H1 (cell line): ENCODE results near the gene TNN. TPM values are rescaled to one million over a fixed set of nuclear protein-coding genes. Genes with fewer than 3 reads are reported as not detected.
A peak's percentile ranks its signal among the peaks of the same experiment; 100 is the strongest.

Source experiments
- CTCF ChIA-PET: fragments of 300-600 bp; sonication (Branson Sonifier 250); formaldehyde crosslinking; loops from one replicate; lab custom pipeline; 2021; ENCODE audit not compliant: partially characterized antibody; lab: Charles Lee
- POLR2A ChIA-PET: fragments of 300-600 bp; sonication (Branson Sonifier 250); formaldehyde crosslinking; loops from one replicate; lab custom pipeline; 2021; ENCODE audit warnings: inconsistent platforms; ENCODE audit not compliant: partially characterized antibody; lab: Charles Lee
- DNase-seq, 2 experiments: peaks; one replicate each; pipeline versions ENCODE4 v3.0.0 to v3.0.0-alpha.2; 2010 to 2022; ENCODE audit warnings: low spot score in 2 of 2, low read depth in 1 of 2, mixed read lengths in 1 of 2
- FAIRE-seq: peaks from 2 replicates; lab custom pipeline; 2011; peaks lifted over from hg19 to GRCh38; lab: Jason Lieb, UNC
- H2AFZ ChIP-seq: 2 replicates; pipeline ENCODE4 v1.8.1; 2012; ENCODE audit warnings: low read length, inconsistent platforms
- H2AK5ac ChIP-seq: 2 replicates; pipeline ENCODE4 v1.6.1; 2013; ENCODE audit warnings: low read depth, low read length
- H2BK120ac ChIP-seq: replicated peaks from 2 replicates; pipeline ENCODE3; 2013; ENCODE audit warnings: low read depth, low read length, inconsistent platforms
- H2BK12ac ChIP-seq: 2 replicates; pipeline ENCODE4 v1.6.1; 2013; ENCODE audit warnings: low read depth, low read length
- H2BK15ac ChIP-seq: 2 replicates; pipeline ENCODE4 v1.6.1; 2013; ENCODE audit warnings: low read length
- H2BK20ac ChIP-seq: 2 replicates; pipeline ENCODE4 v1.6.1; 2013; ENCODE audit warnings: low read length
- H2BK5ac ChIP-seq: 2 replicates; pipeline ENCODE4 v1.6.1; 2013; ENCODE audit warnings: low read depth, low read length
- H3K14ac ChIP-seq: 2 replicates; pipeline ENCODE4 v1.6.1; 2013; ENCODE audit warnings: inconsistent platforms; ENCODE audit not compliant: insufficient read length
- H3K18ac ChIP-seq: 2 replicates; pipeline ENCODE4 v1.6.1; 2013; ENCODE audit warnings: low read length; ENCODE audit errors: extremely low read depth
- H3K23ac ChIP-seq: 2 replicates; pipeline ENCODE4 v1.6.1; 2013; ENCODE audit warnings: inconsistent platforms; ENCODE audit not compliant: insufficient read length
- H3K23me2 ChIP-seq: 2 replicates; pipeline ENCODE4 v1.6.1; 2013; ENCODE audit warnings: low read depth, low read length
- H3K27ac ChIP-seq: 2 replicates; pipeline ENCODE4 v1.6.1; 2011; ENCODE audit warnings: low read depth, low read length, inconsistent platforms
- H3K27me3 ChIP-seq, 4 experiments: replicated peaks in 1 of 4; 1 replicate in 1 of 4; 2 replicates in 3 of 4; pipeline versions ENCODE4 v1.6.1 to v1.8.1; 2011 to 2013; ENCODE audit warnings: low read length in 3 of 4, mild to moderate bottlenecking in 3 of 4, inconsistent platforms in 2 of 4, mixed read lengths in 2 of 4, moderate library complexity in 1 of 4; ENCODE audit not compliant: control insufficient read depth in 3 of 4, insufficient read depth in 3 of 4; ENCODE audit errors: extremely low read depth in 1 of 4
- H3K36me3 ChIP-seq, 4 experiments: 2 replicates each; pipeline versions ENCODE4 v1.6.1 to v1.8.1; 2011 to 2013; ENCODE audit warnings: mild to moderate bottlenecking in 4 of 4, low read length in 3 of 4, moderate library complexity in 2 of 4, control low read depth in 1 of 4, inconsistent platforms in 1 of 4; ENCODE audit not compliant: insufficient read depth in 4 of 4, control insufficient read depth in 2 of 4
- H3K4ac ChIP-seq: replicated peaks from 2 replicates; pipeline ENCODE3; 2013; ENCODE audit warnings: low read length, low read depth, mixed read lengths, inconsistent platforms; ENCODE audit not compliant: insufficient read length
- H3K4me1 ChIP-seq, 4 experiments: replicated peaks in 1 of 4; 1 replicate in 1 of 4; 2 replicates in 3 of 4; pipeline versions ENCODE4 v1.6.1 to v1.8.1; 2011 to 2013; ENCODE audit warnings: low read length in 3 of 4, inconsistent platforms in 2 of 4, mixed read lengths in 1 of 4; ENCODE audit not compliant: insufficient read depth in 4 of 4, control insufficient read depth in 3 of 4
- H3K4me2 ChIP-seq, 2 experiments: 2 replicates each; pipeline versions ENCODE4 v1.6.1 to v1.8.1; 2011 to 2013; ENCODE audit warnings: low read depth in 2 of 2, low read length in 2 of 2, control low read depth in 1 of 2, inconsistent platforms in 1 of 2, mild to moderate bottlenecking in 1 of 2; ENCODE audit not compliant: insufficient read depth in 1 of 2
- H3K4me3 ChIP-seq, 4 experiments: fragments of 200-600, 300-600 bp in 1 of 4; sonication (generic), shearing (Covaris generic), sonication (Bioruptor Twin) in 1 of 4; 2 replicates each; pipeline versions ENCODE4 v1.5.1 to v1.8.1; 2011 to 2016; ENCODE audit warnings: low read length in 4 of 4, low read depth in 3 of 4, control low read depth in 2 of 4, inconsistent platforms in 2 of 4, mild to moderate bottlenecking in 2 of 4, mixed read lengths in 1 of 4, moderate library complexity in 1 of 4; ENCODE audit not compliant: insufficient read depth in 2 of 4; ENCODE audit errors: extremely low read depth in 1 of 4
- H3K56ac ChIP-seq: replicated peaks from 2 replicates; pipeline ENCODE3; 2013; ENCODE audit warnings: low read depth, mild to moderate bottlenecking, mixed read lengths, low read length, inconsistent platforms; ENCODE audit not compliant: insufficient read length
- H3K79me1 ChIP-seq: 2 replicates; pipeline ENCODE4 v1.6.1; 2013; ENCODE audit warnings: low read depth, low read length, control low read depth
- H3K79me2 ChIP-seq, 2 experiments: 2 replicates each; pipeline versions ENCODE4 v1.6.1 to v1.8.1; 2012 to 2013; ENCODE audit warnings: low read length in 2 of 2, mild to moderate bottlenecking in 2 of 2, inconsistent platforms in 1 of 2; ENCODE audit not compliant: insufficient read depth in 2 of 2, control insufficient read depth in 1 of 2
- H3K9ac ChIP-seq, 4 experiments: replicated peaks in 1 of 4; 1 replicate in 1 of 4; 2 replicates in 3 of 4; pipeline versions ENCODE4 v1.6.1 to v1.8.1; 2011 to 2013; ENCODE audit warnings: low read depth in 3 of 4, low read length in 3 of 4, control low read depth in 2 of 4, mild to moderate bottlenecking in 2 of 4, moderate library complexity in 2 of 4, inconsistent platforms in 1 of 4; ENCODE audit errors: extremely low read depth in 1 of 4
- H3K9me3 ChIP-seq, 2 experiments: 2 replicates each; pipeline versions ENCODE4 v1.6.1 to v1.8.1; 2012 to 2013; ENCODE audit warnings: mild to moderate bottlenecking in 2 of 2, moderate library complexity in 2 of 2, control low read depth in 1 of 2, inconsistent platforms in 1 of 2, low read depth in 1 of 2, low read length in 1 of 2, mixed read lengths in 1 of 2; ENCODE audit not compliant: insufficient read depth in 2 of 2
- H4K20me1 ChIP-seq, 2 experiments: replicated peaks in 1 of 2; 2 replicates each; pipeline versions ENCODE3 to v1.8.1; 2011 to 2013; ENCODE audit warnings: inconsistent platforms in 2 of 2, low read length in 2 of 2, mild to moderate bottlenecking in 1 of 2; ENCODE audit not compliant: insufficient read depth in 2 of 2, control insufficient read depth in 1 of 2
- H4K5ac ChIP-seq: 2 replicates; pipeline ENCODE4 v1.6.1; 2013; ENCODE audit warnings: low read length, low read depth, mixed read lengths, inconsistent platforms; ENCODE audit not compliant: insufficient read length
- H4K8ac ChIP-seq: 2 replicates; pipeline ENCODE4 v1.8.0; 2013; ENCODE audit warnings: mild to moderate bottlenecking, moderate library complexity, low read length, inconsistent platforms; ENCODE audit not compliant: insufficient read depth; ENCODE audit errors: extremely low read depth
- H4K91ac ChIP-seq: replicated peaks from 2 replicates; pipeline ENCODE3; 2013; ENCODE audit warnings: low read length, mixed read lengths, inconsistent platforms; ENCODE audit not compliant: insufficient read length
- CHD1 ChIP-seq: IDR thresholded peaks from 2 replicates; pipeline ENCODE4 v1.6.1; 2012; ENCODE audit warnings: low read depth, low read length, improper control_type of control experiment
- HDAC2 ChIP-seq, 2 experiments: fragments of 300-600 bp in 1 of 2; sonication (generic) in 1 of 2; IDR thresholded peaks; 2 replicates each; pipeline ENCODE4 v1.6.1; 2011 to 2012; ENCODE audit warnings: low read depth in 2 of 2, low read length in 2 of 2, mild to moderate bottlenecking in 2 of 2, moderate library complexity in 2 of 2, borderline replicate concordance in 1 of 2, inconsistent platforms in 1 of 2
- PHF8 ChIP-seq: fragments of 200-600 bp; sonication (generic); conservative IDR thresholded peaks from 2 replicates; pipeline ENCODE4 v1.7.1; 2012; ENCODE audit warnings: low read depth, mild to moderate bottlenecking, inconsistent platforms, low read length, moderate library complexity
- RFX5 ChIP-seq: IDR thresholded peaks from 2 replicates; pipeline ENCODE4 v1.6.1; 2011; ENCODE audit warnings: low read depth, low read length, improper control_type of control experiment, borderline replicate concordance
- SIRT6 ChIP-seq: IDR thresholded peaks from one replicate; pipeline ENCODE4 v1.7.1; 2012; ENCODE audit warnings: low read length, inconsistent platforms
- WGBS, 2 experiments: shearing (Covaris generic) in 1 of 2; methylation state at CpG; one replicate each; pipeline versions ENCODE4 v1.1.6 to v1.1.7; 2013 to 2015; ENCODE audit warnings: low lambda C conversion rate in 2 of 2, mixed read lengths in 2 of 2, inconsistent platforms in 1 of 2, low coverage in 1 of 2, missing lambda C conversion rate in 1 of 2; ENCODE audit not compliant: insufficient replicate concordance in 2 of 2, insufficient coverage in 1 of 2, insufficient read length in 1 of 2; ENCODE audit errors: extremely low coverage in 1 of 2, missing lambda C conversion rate in 1 of 2; 5-methylcytosine and 5-hydroxymethylcytosine counted together
- polyA plus RNA-seq, 7 experiments: library from polyadenylated mRNA; depleted of rRNA in 3 of 7; stranded (reverse) in 5 of 7; unstranded in 2 of 7; fragments of >200 nt in 5 of 7; fragments of 200-250 nt in 2 of 7; gene quantifications; 1 replicate in 5 of 7; 2 replicates in 1 of 7; 4 replicates in 1 of 7; pipeline versions ENCODE4 v1.2.1 to v1.2.3, GENCODE V29; 2011 to 2013; ENCODE audit warnings: missing spikeins in 2 of 7, mixed read lengths in 2 of 7
- total RNA-seq: library from RNA; stranded (reverse); fragmentation: NEBNext Ultra II Directional; extraction: Animal tissue kit (Norgen Biotek cat#: 25700); gene quantifications from 2 replicates; pipeline ENCODE4 v1.2.1, GENCODE V29; 2021

The TNN gene
- total and polyA plus RNA-seq, 2 of the 8 experiments (the other 6 are each of a cell fraction or from before 2014, with no cell fraction given) = 0.21 to 0.30 TPM

GRCh38 chr1:175073633-175074032 lies 6.0 kb downstream of the TNN start:
- 31% methylated on average over 5 of the region's 5 CpGs; no CpG with 5 or more reads in 1 of the 2 experiments for WGBS, 2 experiments
- Histone ChIP-seq H2BK120ac (no peak overlapping the region), H3K18ac (peak overlapping the region; percentile 42; the same call in 1 of the 2 replicates), H3K9ac (peak overlapping the region in 1 of 4 experiments; percentile 6; a peak in 1 of 7 replicates), H3K79me1 (no peaks in the 10 kb centered on the region), H3K23ac (no peak overlapping the region), H3K27ac (no peak overlapping the region), H2BK15ac (no peak overlapping the region; the same call in 1 of the 2 replicates), H4K20me1 (no peaks in the 10 kb centered on the region), H3K9me3 (no peaks in the 10 kb centered on the region), H2BK5ac (peak overlapping the region; percentile 53; the same call in 1 of the 2 replicates), H3K56ac (no peak overlapping the region), H2AK5ac (no peak overlapping the region), H2BK12ac (peak overlapping the region; percentile 45; the same call in 1 of the 2 replicates), H4K91ac (peak overlapping the region; percentile 49), H4K8ac (no peak overlapping the region), H4K5ac (no peak overlapping the region), H2BK20ac (peak overlapping the region; percentile 87), H3K79me2 (no peaks in the 10 kb centered on the region), H3K23me2 (no peaks in the 10 kb centered on the region), H3K27me3 (no peaks in the 10 kb centered on the region), H3K4me1 (peaks cover 6 to 18% (median 11%) of the 10 kb centered on the region in 4 experiments), H3K4me2 (peak overlapping the region; percentile 20 to 45; a peak in 3 of 4 replicates), H3K4me3 (no peak overlapping the region), H3K4ac (no peak overlapping the region), H2AFZ (peak overlapping the region; percentile 9; the same call in 1 of the 2 replicates), H3K14ac (no peak overlapping the region), H3K36me3 (no peaks in the 10 kb centered on the region)
- ChIA-PET POLR2A (interaction anchor here (0.9 to 2.1 kb wide), 3 partner anchors 14 to 62 kb away, joined by 3 to 8 read pairs (median 4); no protein-coding TSS in a partner anchor), CTCF (interaction anchor here (0.6 to 6.5 kb wide), 15 partner anchors 10 to 114 kb away, joined by 3 to 51 read pairs (median 4); no protein-coding TSS in a partner anchor)
- peak; percentile 38 to 57 for DNase-seq
- FAIRE-seq = no peak
- TF ChIP-seq SIRT6 = no peak
- no peak for TF ChIP-seq PHF8
- no peak for TF ChIP-seq RFX5
- TF ChIP-seq HDAC2 (IDR thresholded peaks at IDR 0.05; ENCODE audit: borderline replicate concordance in 1 of 2, low read depth in 2 of 2, low read length in 2 of 2) = peak in 1 of 2 experiments; percentile 76; a peak in 1 of 4 replicates
- no peak for TF ChIP-seq CHD1
